ENCODE results near the gene DLG1. TPM values are rescaled to one million over a fixed set of nuclear protein-coding genes. Genes with fewer than 3 reads are reported as not detected.

DLG1 gene
- total and polyA plus RNA-seq, 2 of the 4 experiments (the other 2 are of a cell fraction), result 21.2 to 57.7 TPM

DNA sequence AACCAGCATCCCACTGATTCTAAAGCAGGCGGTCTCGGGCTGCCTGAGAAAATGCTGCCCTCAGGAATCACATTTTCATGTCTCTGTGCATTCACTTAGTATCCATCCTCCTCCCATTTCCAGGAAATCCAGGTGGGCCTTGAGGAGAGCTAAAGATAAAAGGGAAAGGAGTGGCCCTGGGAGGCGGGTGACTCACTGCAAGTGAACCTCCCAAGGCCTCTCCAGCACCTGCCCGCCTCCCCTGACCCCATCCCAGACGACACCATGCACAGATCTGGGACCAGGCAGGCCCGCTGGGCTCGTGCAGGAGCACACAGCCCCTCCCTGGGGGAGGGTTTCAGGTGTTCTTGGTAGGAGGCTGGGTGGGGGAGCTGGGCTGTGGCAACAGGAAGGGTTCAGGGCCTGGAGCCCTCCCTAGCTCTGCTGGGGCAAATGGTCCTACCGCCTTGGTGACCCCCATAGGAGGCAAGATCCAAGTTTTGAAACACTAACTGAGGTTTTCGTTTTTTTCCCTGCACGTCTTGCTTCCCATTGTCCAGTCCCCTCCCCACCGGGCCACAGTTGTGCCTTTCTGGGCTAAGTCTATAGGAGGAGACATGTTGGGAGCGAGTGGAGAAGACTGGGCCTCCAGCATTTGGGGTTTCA, 291.0 kb downstream of the DLG1 start:
- H2BK5ac ChIP-seq (ENCODE audit: low read depth, low read length, poor library complexity, severe bottlenecking), result no peak overlapping the region
- no peak overlapping the region for H3K27ac ChIP-seq (ENCODE audit: insufficient read depth, low read length)
- H3K4me1 ChIP-seq (ENCODE audit: control insufficient read depth, insufficient read depth, low read length), result peaks cover 3% of the 10 kb centered on the region; the same call in 1 of the 2 replicates
- H2AK5ac ChIP-seq (ENCODE audit: low read depth, low read length), result no peak overlapping the region
- H2BK20ac ChIP-seq (ENCODE audit: low read depth, low read length), result no peak overlapping the region
- no peak for TF ChIP-seq CEBPB (IDR thresholded peaks at IDR 0.05; ENCODE audit: low read depth, low read length)
- TF ChIP-seq SMC3 (IDR thresholded peaks at IDR 0.05; ENCODE audit: low read depth, low read length), result no peak
- TF ChIP-seq, protein P1, sequence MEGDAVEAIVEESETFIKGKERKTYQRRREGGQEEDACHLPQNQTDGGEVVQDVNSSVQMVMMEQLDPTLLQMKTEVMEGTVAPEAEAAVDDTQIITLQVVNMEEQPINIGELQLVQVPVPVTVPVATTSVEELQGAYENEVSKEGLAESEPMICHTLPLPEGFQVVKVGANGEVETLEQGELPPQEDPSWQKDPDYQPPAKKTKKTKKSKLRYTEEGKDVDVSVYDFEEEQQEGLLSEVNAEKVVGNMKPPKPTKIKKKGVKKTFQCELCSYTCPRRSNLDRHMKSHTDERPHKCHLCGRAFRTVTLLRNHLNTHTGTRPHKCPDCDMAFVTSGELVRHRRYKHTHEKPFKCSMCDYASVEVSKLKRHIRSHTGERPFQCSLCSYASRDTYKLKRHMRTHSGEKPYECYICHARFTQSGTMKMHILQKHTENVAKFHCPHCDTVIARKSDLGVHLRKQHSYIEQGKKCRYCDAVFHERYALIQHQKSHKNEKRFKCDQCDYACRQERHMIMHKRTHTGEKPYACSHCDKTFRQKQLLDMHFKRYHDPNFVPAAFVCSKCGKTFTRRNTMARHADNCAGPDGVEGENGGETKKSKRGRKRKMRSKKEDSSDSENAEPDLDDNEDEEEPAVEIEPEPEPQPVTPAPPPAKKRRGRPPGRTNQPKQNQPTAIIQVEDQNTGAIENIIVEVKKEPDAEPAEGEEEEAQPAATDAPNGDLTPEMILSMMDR (conservative IDR thresholded peaks at IDR 0.05; ENCODE audit: low read depth, low read length), result no peak
- no peak for TF ChIP-seq MAFK (IDR thresholded peaks at IDR 0.05; ENCODE audit: low read depth, low read length)
- TF ChIP-seq, protein P2, sequence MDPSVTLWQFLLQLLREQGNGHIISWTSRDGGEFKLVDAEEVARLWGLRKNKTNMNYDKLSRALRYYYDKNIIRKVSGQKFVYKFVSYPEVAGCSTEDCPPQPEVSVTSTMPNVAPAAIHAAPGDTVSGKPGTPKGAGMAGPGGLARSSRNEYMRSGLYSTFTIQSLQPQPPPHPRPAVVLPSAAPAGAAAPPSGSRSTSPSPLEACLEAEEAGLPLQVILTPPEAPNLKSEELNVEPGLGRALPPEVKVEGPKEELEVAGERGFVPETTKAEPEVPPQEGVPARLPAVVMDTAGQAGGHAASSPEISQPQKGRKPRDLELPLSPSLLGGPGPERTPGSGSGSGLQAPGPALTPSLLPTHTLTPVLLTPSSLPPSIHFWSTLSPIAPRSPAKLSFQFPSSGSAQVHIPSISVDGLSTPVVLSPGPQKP (IDR thresholded peaks at IDR 0.05; ENCODE audit: borderline replicate concordance, low read depth, low read length), result no peak
- no peak for TF ChIP-seq RFX5 (IDR thresholded peaks at IDR 0.05; ENCODE audit: low read depth, low read length)
- no peak for TF ChIP-seq NFE2L2 (IDR thresholded peaks at IDR 0.05; ENCODE audit: low read depth, low read length)
- TF ChIP-seq MXI1 (IDR thresholded peaks at IDR 0.05; ENCODE audit: borderline replicate concordance, low read depth, low read length), result no peak
- TF ChIP-seq CHD1 (IDR thresholded peaks at IDR 0.05; ENCODE audit: low read depth, low read length), result no peak
- no peak for TF ChIP-seq RCOR1 (IDR thresholded peaks at IDR 0.05; ENCODE audit: insufficient replicate concordance, low read length)
- TF ChIP-seq, protein P3, sequence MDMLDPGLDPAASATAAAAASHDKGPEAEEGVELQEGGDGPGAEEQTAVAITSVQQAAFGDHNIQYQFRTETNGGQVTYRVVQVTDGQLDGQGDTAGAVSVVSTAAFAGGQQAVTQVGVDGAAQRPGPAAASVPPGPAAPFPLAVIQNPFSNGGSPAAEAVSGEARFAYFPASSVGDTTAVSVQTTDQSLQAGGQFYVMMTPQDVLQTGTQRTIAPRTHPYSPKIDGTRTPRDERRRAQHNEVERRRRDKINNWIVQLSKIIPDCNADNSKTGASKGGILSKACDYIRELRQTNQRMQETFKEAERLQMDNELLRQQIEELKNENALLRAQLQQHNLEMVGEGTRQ (IDR thresholded peaks at IDR 0.05; ENCODE audit: low read depth, low read length), result no peak
- no peak for TF ChIP-seq RAD21 (IDR thresholded peaks at IDR 0.05; ENCODE audit: low read length)
- TF ChIP-seq MAZ (IDR thresholded peaks at IDR 0.05; ENCODE audit: borderline replicate concordance, low read depth, low read length), result no peak
- no peak for TF ChIP-seq FOS (IDR thresholded peaks at IDR 0.05; ENCODE audit: low read depth, low read length)
- TF ChIP-seq POLR2A (IDR thresholded peaks at IDR 0.05; ENCODE audit: low read depth, low read length), result no peak
- no peak for TF ChIP-seq BHLHE40 (IDR thresholded peaks at IDR 0.05; ENCODE audit: low read depth, low read length)
- peaks cover 5% of the 10 kb centered on the region for H3K9me1 ChIP-seq (ENCODE audit: insufficient read depth, low read length)
- H3K23ac ChIP-seq (ENCODE audit: low read depth, low read length), result no peak overlapping the region
- in situ Hi-C loops (cut with MboI; ENCODE audit: low sequenced_read_pairs) (no loop called here), dilution Hi-C loops (cut with HindIII; ENCODE audit: low sequenced_read_pairs, unreplicated experiment) (no loop called here), intact Hi-C loops (cut with micrococcal nuclease) (loop anchor here (10.0 kb wide), 1 partner anchor 507 kb away; no protein-coding TSS in a partner anchor)
- no peak overlapping the region for H3K14ac ChIP-seq (replicated peaks; ENCODE audit: low read depth, low read length)
- H3K18ac ChIP-seq (ENCODE audit: low read depth, low read length), result no peak overlapping the region
- no peak overlapping the region for H3K4me2 ChIP-seq (ENCODE audit: low read depth, low read length)
- no peak overlapping the region for H3K4ac ChIP-seq (ENCODE audit: low read depth, low read length)
- no peak overlapping the region for H4K91ac ChIP-seq (ENCODE audit: insufficient read depth, low read depth, low read length)
- H2BK15ac ChIP-seq (ENCODE audit: low read depth, low read length), result no peak overlapping the region
- ChIA-PET CTCF (no interaction called here), POLR2A (ENCODE audit: unreplicated experiment) (no interaction called here)
- no peaks in the 10 kb centered on the region for H3K9me3 ChIP-seq (ENCODE audit: control insufficient read depth, insufficient read depth, low read length)
- no TSS peak for BruUV-seq (replicated peaks)
- DNase-seq (no peak), ATAC-seq (ENCODE audit: low read depth) (no peak)
- no peak overlapping the region for H3K9ac ChIP-seq (ENCODE audit: low read depth, low read length)
- H2AFZ ChIP-seq (replicated peaks; ENCODE audit: low read length, poor library complexity), result no peak overlapping the region
- H3K27me3 ChIP-seq (ENCODE audit: control insufficient read depth, insufficient read depth, low read length), result peaks cover 4% of the 10 kb centered on the region; the same call in 1 of the 2 replicates
- H2AK9ac ChIP-seq (replicated peaks; ENCODE audit: low read depth, low read length, poor library complexity), result no peak overlapping the region
- no peak overlapping the region for H4K8ac ChIP-seq (ENCODE audit: low read depth in 2 of 2, low read length in 2 of 2)
- no peak overlapping the region for H3K56ac ChIP-seq (ENCODE audit: extremely low read depth, insufficient read depth, low read length)
- H3K4me3 ChIP-seq (ENCODE audit: insufficient read depth, low read depth, low read length), result no peak overlapping the region
- no peaks in the 10 kb centered on the region for H3K36me3 ChIP-seq (ENCODE audit: control insufficient read depth, insufficient read depth, low read length)
- H3K79me1 ChIP-seq (ENCODE audit: low read depth in 1 of 2, low read length in 2 of 2), result peaks cover 0 to 4% of the 10 kb centered on the region in 2 experiments; a peak in 1 of 4 replicates
- H2BK120ac ChIP-seq (ENCODE audit: low read depth, low read length), result no peak overlapping the region
- H4K5ac ChIP-seq (ENCODE audit: low read depth, low read length), result no peak overlapping the region
- no peaks in the 10 kb centered on the region for H4K20me1 ChIP-seq (ENCODE audit: insufficient read depth, low read length)
- WGBS, 2 experiments (ENCODE audit: extremely low coverage in 2 of 2, insufficient read length in 1 of 2), result 83% methylated on average over 1 of the region's 12 CpGs; no CpG with 5 or more reads in 1 of the 2 experiments

Data from IMR-90 (cell line).